Endothelial cell of umbilical vein (primary cell): Measurements from ENCODE around the gene MICAL3.

Source experiments
- CTCF ChIP-seq, 2 donors: IDR thresholded peaks; 1 replicate in 1 of 2; 2 replicates in 1 of 2; pipeline ENCODE4 v1.5.1; 2011; ENCODE audit warnings: low read length in 2 of 2, mild to moderate bottlenecking in 2 of 2, moderate library complexity in 2 of 2, control low read depth in 1 of 2, inconsistent platforms in 1 of 2, low read depth in 1 of 2; ENCODE audit not compliant: insufficient read depth in 1 of 2; ENCODE audit errors: extremely low read depth in 1 of 2
- EZH2 ChIP-seq: IDR thresholded peaks from 2 replicates; pipeline ENCODE4 v1.6.1; 2012; ENCODE audit warnings: borderline replicate concordance, low read depth, mild to moderate bottlenecking, moderate library complexity, low read length, inconsistent platforms; ENCODE audit not compliant: severe bottlenecking
- FOS ChIP-seq: IDR thresholded peaks from 2 replicates; pipeline ENCODE4 v1.6.1; 2011; ENCODE audit warnings: mild to moderate bottlenecking, low read length, moderate library complexity, borderline replicate concordance; ENCODE audit not compliant: insufficient read depth
- JUN ChIP-seq: IDR thresholded peaks from 2 replicates; pipeline ENCODE4 v1.6.1; 2011; ENCODE audit warnings: borderline replicate concordance, low read depth; ENCODE audit not compliant: insufficient read length, insufficient read depth
- MAX ChIP-seq: IDR thresholded peaks from 2 replicates; pipeline ENCODE4 v1.6.1; 2011; ENCODE audit not compliant: insufficient read depth, insufficient read length
- MYC ChIP-seq: IDR thresholded peaks from one replicate; pipeline ENCODE4 v1.6.1; 2011; ENCODE audit warnings: mild to moderate bottlenecking, low read depth, low read length
- POLR2A ChIP-seq: IDR thresholded peaks from 2 replicates; pipeline ENCODE4 v1.6.1; 2012; ENCODE audit warnings: low read depth, mild to moderate bottlenecking, control low read depth, low read length
- POLR2AphosphoS5 ChIP-seq: IDR thresholded peaks from 2 replicates; pipeline ENCODE4 v1.6.1; 2012; ENCODE audit warnings: low read depth, mild to moderate bottlenecking, control low read depth, low read length, moderate library complexity; ENCODE audit not compliant: insufficient read depth

GRCh38 chr22:17779286-17780115 lies 244.9 kb downstream of the MICAL3 start:
- no peak for TF ChIP-seq CTCF (IDR thresholded peaks at IDR 0.05; ENCODE audit: extremely low read depth in 1 of 2, insufficient read depth in 1 of 2, low read depth in 1 of 2, low read length in 2 of 2)
- TF ChIP-seq EZH2: no peak
- no peak for TF ChIP-seq POLR2A
- TF ChIP-seq POLR2AphosphoS5: no peak
- no peak for TF ChIP-seq MYC
- no peak for TF ChIP-seq MAX
- TF ChIP-seq FOS: no peak
- no peak for TF ChIP-seq JUN
